ENCODE measurements around the gene ANKHD1. TPM values are rescaled to one million over a fixed set of nuclear protein-coding genes. Genes with fewer than 3 reads are reported as not detected.

ANKHD1 gene
- total and polyA plus RNA-seq, 10 donors: 30.5 to 235 (median 157) TPM

DNA sequence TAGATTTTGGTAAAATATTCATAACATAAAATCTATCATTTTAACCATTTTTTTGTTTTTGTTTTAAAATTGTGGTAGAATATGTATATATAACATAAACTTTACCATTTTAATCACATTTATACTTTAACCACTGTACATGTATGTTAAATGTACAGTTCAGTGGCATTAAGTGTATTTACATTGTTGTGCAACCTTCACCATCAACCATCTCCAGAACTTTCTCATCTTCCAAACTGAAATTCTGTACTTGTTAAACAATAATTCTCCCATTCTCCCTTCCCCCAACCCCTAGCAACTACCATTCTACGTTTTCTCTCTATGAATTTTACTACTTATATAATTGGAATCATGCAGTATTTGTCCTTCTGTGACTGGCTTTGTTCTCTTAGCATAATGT, 11.6 kb downstream of the ANKHD1 start:
- intact Hi-C loops (cut with DNase I; ENCODE audit: low total_unique reads): no loop called here
- Histone ChIP-seq H3K4me3 (no peak overlapping the region), H3K36me3 (peaks cover 0 to 39% (median 4%) of the 10 kb centered on the region in 6 donors), H3K4me1 (peaks cover 17 to 85% (median 52%) of the 10 kb centered on the region in 6 donors), H3K9me3 (no peaks in the 10 kb centered on the region), H3K27me3 (replicated peaks in 1 of 7) (no peaks in the 10 kb centered on the region), H3K27ac (no peak overlapping the region)
- TF ChIP-seq POLR2A (IDR thresholded peaks at IDR 0.05) (no peak), POLR2AphosphoS5 (IDR thresholded peaks at IDR 0.05) (no peak)
- TF ChIP-seq, protein P1, sequence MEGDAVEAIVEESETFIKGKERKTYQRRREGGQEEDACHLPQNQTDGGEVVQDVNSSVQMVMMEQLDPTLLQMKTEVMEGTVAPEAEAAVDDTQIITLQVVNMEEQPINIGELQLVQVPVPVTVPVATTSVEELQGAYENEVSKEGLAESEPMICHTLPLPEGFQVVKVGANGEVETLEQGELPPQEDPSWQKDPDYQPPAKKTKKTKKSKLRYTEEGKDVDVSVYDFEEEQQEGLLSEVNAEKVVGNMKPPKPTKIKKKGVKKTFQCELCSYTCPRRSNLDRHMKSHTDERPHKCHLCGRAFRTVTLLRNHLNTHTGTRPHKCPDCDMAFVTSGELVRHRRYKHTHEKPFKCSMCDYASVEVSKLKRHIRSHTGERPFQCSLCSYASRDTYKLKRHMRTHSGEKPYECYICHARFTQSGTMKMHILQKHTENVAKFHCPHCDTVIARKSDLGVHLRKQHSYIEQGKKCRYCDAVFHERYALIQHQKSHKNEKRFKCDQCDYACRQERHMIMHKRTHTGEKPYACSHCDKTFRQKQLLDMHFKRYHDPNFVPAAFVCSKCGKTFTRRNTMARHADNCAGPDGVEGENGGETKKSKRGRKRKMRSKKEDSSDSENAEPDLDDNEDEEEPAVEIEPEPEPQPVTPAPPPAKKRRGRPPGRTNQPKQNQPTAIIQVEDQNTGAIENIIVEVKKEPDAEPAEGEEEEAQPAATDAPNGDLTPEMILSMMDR (IDR thresholded peaks at IDR 0.05 in 8 of 11, conservative IDR thresholded peaks at IDR 0.05 in 3 of 11): no peak
- 73 to 85% (median 79%) methylated on average over 1 of the region's 1 CpG for WGBS, 5 donors
- DNase-seq: no peak

GRCh38 chr5:140417235-140417634, 15.6 kb downstream of the ANKHD1 start:
- Histone ChIP-seq H3K4me1 (peaks cover 0 to 82% (median 39%) of the 10 kb centered on the region in 6 donors), H3K36me3 (peaks cover 0 to 27% (median 4%) of the 10 kb centered on the region in 6 donors), H3K27ac (no peak overlapping the region), H3K9me3 (no peaks in the 10 kb centered on the region), H3K27me3 (replicated peaks in 1 of 7) (no peaks in the 10 kb centered on the region), H3K4me3 (no peak overlapping the region)
- TF ChIP-seq POLR2AphosphoS5 (IDR thresholded peaks at IDR 0.05) (no peak), POLR2A (IDR thresholded peaks at IDR 0.05) (no peak)
- TF ChIP-seq, protein P1 (IDR thresholded peaks at IDR 0.05 in 8 of 11, conservative IDR thresholded peaks at IDR 0.05 in 3 of 11): no peak
- intact Hi-C loops (cut with DNase I; ENCODE audit: low total_unique reads): no loop called here
- DNase-seq: no peak
- 95 to 100% (median 96%) methylated on average over 2 of the region's 2 CpGs for WGBS, 5 donors

GRCh38 chr5:140418862-140419520, 17.4 kb downstream of the ANKHD1 start:
- Histone ChIP-seq H3K4me1 (peaks cover 0 to 82% (median 36%) of the 10 kb centered on the region in 6 donors), H3K27me3 (replicated peaks in 1 of 7) (no peaks in the 10 kb centered on the region)

DNA sequence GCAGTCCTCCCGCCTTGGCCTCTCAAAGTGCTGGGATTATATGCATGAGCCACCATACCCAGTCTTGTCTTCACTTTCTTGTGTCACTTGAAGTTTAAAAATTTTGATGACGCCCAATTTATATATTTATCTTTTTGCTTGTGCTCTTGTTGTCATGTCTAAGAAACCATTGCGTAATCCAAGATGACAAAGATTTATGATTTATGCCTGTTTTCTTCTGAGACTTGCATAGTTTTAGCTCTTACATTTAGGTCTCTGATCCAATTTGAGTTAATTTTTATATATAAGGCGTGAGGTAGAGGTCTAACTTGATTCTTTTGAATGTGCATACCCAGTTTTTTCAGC, 18.6 kb downstream of the ANKHD1 start:
- Histone ChIP-seq H3K27ac (no peak overlapping the region), H3K4me3 (no peak overlapping the region), H3K4me1 (peaks cover 0 to 84% (median 31%) of the 10 kb centered on the region in 6 donors), H3K27me3 (replicated peaks in 1 of 7) (no peaks in the 10 kb centered on the region), H3K36me3 (peaks cover 0 to 18% (median 2%) of the 10 kb centered on the region in 6 donors), H3K9me3 (no peaks in the 10 kb centered on the region)
- WGBS, 5 donors: 94 to 96% (median 96%) methylated on average over 4 of the region's 4 CpGs
- intact Hi-C loops (cut with DNase I; ENCODE audit: low total_unique reads): no loop called here
- no peak for TF ChIP-seq POLR2A (IDR thresholded peaks at IDR 0.05)
- TF ChIP-seq, protein P1 (IDR thresholded peaks at IDR 0.05 in 8 of 11, conservative IDR thresholded peaks at IDR 0.05 in 3 of 11): no peak
- no peak for TF ChIP-seq POLR2AphosphoS5 (IDR thresholded peaks at IDR 0.05)
- DNase-seq: no peak

More at GRCh38 chr5:140418862-140419520, 17.4 kb downstream of the ANKHD1 start:
- H3K27ac ChIP-seq: no peak overlapping the region
- no peak overlapping the region for H3K4me3 ChIP-seq
- peaks cover 0 to 27% (median 4%) of the 10 kb centered on the region in 6 donors for H3K36me3 ChIP-seq
- DNase-seq: no peak
- TF ChIP-seq, protein P1 (IDR thresholded peaks at IDR 0.05 in 8 of 11, conservative IDR thresholded peaks at IDR 0.05 in 3 of 11): no peak
- TF ChIP-seq POLR2AphosphoS5 (IDR thresholded peaks at IDR 0.05) (no peak), POLR2A (IDR thresholded peaks at IDR 0.05) (no peak)
- 92 to 100% (median 100%) methylated on average over 1 of the region's 1 CpG for WGBS, 5 donors
- intact Hi-C loops (cut with DNase I; ENCODE audit: low total_unique reads): no loop called here
- H3K9me3 ChIP-seq: no peaks in the 10 kb centered on the region
